Measurements from ENCODE around the gene ZNF76.

GRCh38 chr6:35243386-35243958 lies 16.1 kb upstream of the ZNF76 start:
- TF ChIP-seq CTCF (IDR thresholded peaks at IDR 0.05) (no peak), POLR2A (IDR thresholded peaks at IDR 0.05) (no peak)
